ENCODE data around the gene SBF2.

DNA sequence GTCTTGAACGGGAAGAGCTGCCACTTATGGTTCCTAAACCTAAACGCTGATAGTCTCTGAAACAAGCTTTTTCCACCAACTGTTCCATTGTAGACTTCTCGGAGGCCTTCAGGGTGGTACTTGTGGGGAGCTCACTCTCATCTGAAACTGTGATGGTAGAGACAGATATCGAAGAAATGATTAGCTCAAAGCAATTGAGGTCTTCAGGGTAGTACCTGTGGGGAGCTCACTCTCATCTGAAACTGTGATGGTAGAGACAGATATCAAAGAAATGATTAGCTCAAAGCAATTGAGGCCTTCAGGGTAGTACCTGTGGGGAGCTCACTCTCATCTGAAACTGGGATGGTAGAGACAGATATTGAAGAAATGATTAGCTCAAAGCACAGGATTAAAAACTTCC is 454.5 kb downstream of the SBF2 start:
- TF ChIP-seq, protein P1, sequence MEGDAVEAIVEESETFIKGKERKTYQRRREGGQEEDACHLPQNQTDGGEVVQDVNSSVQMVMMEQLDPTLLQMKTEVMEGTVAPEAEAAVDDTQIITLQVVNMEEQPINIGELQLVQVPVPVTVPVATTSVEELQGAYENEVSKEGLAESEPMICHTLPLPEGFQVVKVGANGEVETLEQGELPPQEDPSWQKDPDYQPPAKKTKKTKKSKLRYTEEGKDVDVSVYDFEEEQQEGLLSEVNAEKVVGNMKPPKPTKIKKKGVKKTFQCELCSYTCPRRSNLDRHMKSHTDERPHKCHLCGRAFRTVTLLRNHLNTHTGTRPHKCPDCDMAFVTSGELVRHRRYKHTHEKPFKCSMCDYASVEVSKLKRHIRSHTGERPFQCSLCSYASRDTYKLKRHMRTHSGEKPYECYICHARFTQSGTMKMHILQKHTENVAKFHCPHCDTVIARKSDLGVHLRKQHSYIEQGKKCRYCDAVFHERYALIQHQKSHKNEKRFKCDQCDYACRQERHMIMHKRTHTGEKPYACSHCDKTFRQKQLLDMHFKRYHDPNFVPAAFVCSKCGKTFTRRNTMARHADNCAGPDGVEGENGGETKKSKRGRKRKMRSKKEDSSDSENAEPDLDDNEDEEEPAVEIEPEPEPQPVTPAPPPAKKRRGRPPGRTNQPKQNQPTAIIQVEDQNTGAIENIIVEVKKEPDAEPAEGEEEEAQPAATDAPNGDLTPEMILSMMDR (IDR thresholded peaks at IDR 0.05) = no peak
- TF ChIP-seq POLR2A (IDR thresholded peaks at IDR 0.05) = no peak
